Heart right ventricle (tissue), 16 donors: ENCODE measurements around the gene SPARC. TPM values are rescaled to one million over a fixed set of nuclear protein-coding genes. Genes with fewer than 3 reads are reported as not detected.

ENCODE experiments used
- ATAC-seq, 8 donors: fragments of 200-7000 bp; cut with Tn5 transposase; one replicate each; pipeline ENCODE4 v1.9.1; 2020; ENCODE audit warnings: mild to moderate bottlenecking in 8 of 8, moderate library complexity in 8 of 8, moderate number of reproducible peaks in 1 of 8
- DNase-seq, 2 donors: peaks; one replicate each; pipeline ENCODE4 v3.0.0-alpha.2; 2020
- H3K27ac ChIP-seq, 10 donors: fragments of 200-600 bp; sonication (generic) in 2 of 10; one replicate each; pipeline versions ENCODE4 v1.5.0 to v1.8.0; 2020 to 2022; ENCODE audit warnings: mild to moderate bottlenecking in 3 of 10
- H3K27me3 ChIP-seq, 7 donors: fragments of 200-600 bp; one replicate each; pipeline ENCODE4 v1.8.0; 2021 to 2022; ENCODE audit warnings: mild to moderate bottlenecking in 2 of 7
- H3K36me3 ChIP-seq, 9 donors: fragments of 200-600 bp; sonication (generic) in 1 of 9; one replicate each; pipeline versions ENCODE4 v1.5.0 to v1.8.0; 2020 to 2022; ENCODE audit warnings: mild to moderate bottlenecking in 2 of 9
- H3K4me1 ChIP-seq, 9 donors: fragments of 200-600 bp; sonication (generic) in 1 of 9; one replicate each; pipeline versions ENCODE4 v1.5.0 to v1.8.0; 2020 to 2022; ENCODE audit warnings: mild to moderate bottlenecking in 4 of 9
- H3K4me3 ChIP-seq, 10 donors: fragments of 200-600 bp; sonication (generic) in 2 of 10; one replicate each; pipeline versions ENCODE4 v1.5.0 to v1.8.0; 2020 to 2022; ENCODE audit warnings: mild to moderate bottlenecking in 7 of 10, moderate library complexity in 2 of 10
- H3K9me3 ChIP-seq, 11 donors: fragments of 200-600 bp in 10 of 11; sonication (generic) in 2 of 11; one replicate each; pipeline versions ENCODE4 v1.5.0 to v1.8.0; 2013 to 2022; ENCODE audit warnings: mild to moderate bottlenecking in 2 of 11, control low read depth in 1 of 11, moderate library complexity in 1 of 11
- WGBS, 2 donors: extraction: QIAGEN DNeasy Blood & Tissue Kit; methylation state at CpG; one replicate each; pipeline ENCODE4 v1.1.7; 2013; ENCODE audit warnings: inconsistent platforms in 1 of 2; 5-methylcytosine and 5-hydroxymethylcytosine counted together
- intact Hi-C, 10 donors: fragments of 100-400 bp; cut with DNase I; formaldehyde crosslinking; loops; one replicate each; pipeline versions ENCODE4 v1.11.1 to v1.14.2; 2022
- polyA plus RNA-seq, 2 donors: library from polyadenylated mRNA; stranded (reverse); fragments of 200-250 nt; gene quantifications; one replicate each; pipeline ENCODE4 v1.2.3, GENCODE V29; 2013
- total RNA-seq, 10 donors: library from RNA; stranded (reverse); fragmentation: NEBNext Ultra II Directional in 3 of 10; extraction: Animal tissue kit (Norgen Biotek cat#: 25700) in 3 of 10; gene quantifications; one replicate each; pipeline versions ENCODE4 v1.2.1 to v1.2.4, GENCODE V29; 2021 to 2023
- TF ChIP-seq, protein P1 (sequence below), 9 donors: fragments of 200-600 bp; sonication (generic) in 2 of 9; IDR thresholded peaks; one replicate each; pipeline versions ENCODE4 v1.5.0 to v1.8.0; 2021 to 2022; ENCODE audit warnings: antibody characterized with exemption in 9 of 9, mild to moderate bottlenecking in 5 of 9, moderate library complexity in 1 of 9
- donor health status: Arrhythmogenic right ventricular cardiomyopathy.
- donor health status: ischemic (EF 13 %, LVEDD 7.1; RV severe dilation, severe dysfunction).
- donor health status: healthy with polysubstance abuse.
- donor health status: DM: no; HTN: yes; CAD: no.
- donor health status: DM: no; HTN: no; CAD: no.
- donor health status: ischemic (EF 25% LVEDD 6.9; RV normal size, moderate dysfunction).
- donor health status: ischemic (EF 25% LVEDD 5.7; RV mildly dilated, moderate dysfunction).
- donor health status: healthy.
- donor health status: DM: yes; HTN: yes; CAD: no.
- donor health status: Ischemic cardiomyopathy.
- donor health status: ischemic (EF 35%, LVEDD 5.7; RV mildly dilated, moderate dysfunction).
- donor health status: nonischemic (EF 11% LVEDD 7.7; RV severe dilation, severe dysfunction).
- donor health status: DM: yes; HTN: yes; CAD: no.
- donor health status: PGD.
- donor health status: ischemic (EF 29% LVEDD 5.4; RV normal size, mild dysfunction).
- donor health status: nonischemic (EF 23%, LVEDD 6.1; RV moderate dilation, normal function).

SPARC gene
- total and polyA plus RNA-seq, 12 donors, result 144 to 1,135 (median 456) TPM

DNA sequence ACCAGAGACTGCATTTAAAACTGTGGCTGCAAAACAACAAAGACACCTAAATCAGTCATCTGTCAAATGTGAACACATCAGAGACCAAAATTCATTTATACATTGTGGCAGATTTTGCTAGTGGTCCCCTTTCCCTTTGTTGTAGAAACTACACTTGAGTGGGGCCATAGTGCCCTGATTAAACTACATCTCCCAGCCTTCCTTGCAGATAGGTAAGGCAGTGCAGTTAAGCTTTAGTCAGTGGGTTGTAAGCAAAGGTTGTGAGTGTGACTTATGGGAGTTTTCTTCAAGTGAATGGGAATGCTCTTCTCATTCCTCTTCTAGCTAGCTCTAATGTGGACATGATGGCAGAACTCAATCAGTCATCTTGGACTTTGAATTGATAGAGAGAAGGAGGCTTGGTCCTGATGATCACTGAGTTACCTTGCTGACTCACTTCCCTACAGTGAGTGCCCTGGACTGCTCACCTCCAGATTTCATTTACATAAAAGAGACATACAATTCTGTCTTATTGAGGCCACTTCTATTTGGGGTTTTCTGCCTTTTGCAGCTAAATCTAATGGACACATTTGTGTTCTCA is 35.2 kb upstream of the SPARC start:
- Histone ChIP-seq H3K4me3 (no peak overlapping the region), H3K4me1 (peaks cover 0 to 51% (median 6%) of the 10 kb centered on the region in 9 donors), H3K27ac (no peak overlapping the region), H3K9me3 (no peaks in the 10 kb centered on the region), H3K36me3 (no peaks in the 10 kb centered on the region), H3K27me3 (no peaks in the 10 kb centered on the region)
- intact Hi-C loops, result loop anchor here in 3 of 10 donors (2.0 to 5.0 kb wide), 2 partner anchors 59 to 65 kb away; no protein-coding TSS in a partner anchor
- no peak for DNase-seq
- TF ChIP-seq, protein P1, sequence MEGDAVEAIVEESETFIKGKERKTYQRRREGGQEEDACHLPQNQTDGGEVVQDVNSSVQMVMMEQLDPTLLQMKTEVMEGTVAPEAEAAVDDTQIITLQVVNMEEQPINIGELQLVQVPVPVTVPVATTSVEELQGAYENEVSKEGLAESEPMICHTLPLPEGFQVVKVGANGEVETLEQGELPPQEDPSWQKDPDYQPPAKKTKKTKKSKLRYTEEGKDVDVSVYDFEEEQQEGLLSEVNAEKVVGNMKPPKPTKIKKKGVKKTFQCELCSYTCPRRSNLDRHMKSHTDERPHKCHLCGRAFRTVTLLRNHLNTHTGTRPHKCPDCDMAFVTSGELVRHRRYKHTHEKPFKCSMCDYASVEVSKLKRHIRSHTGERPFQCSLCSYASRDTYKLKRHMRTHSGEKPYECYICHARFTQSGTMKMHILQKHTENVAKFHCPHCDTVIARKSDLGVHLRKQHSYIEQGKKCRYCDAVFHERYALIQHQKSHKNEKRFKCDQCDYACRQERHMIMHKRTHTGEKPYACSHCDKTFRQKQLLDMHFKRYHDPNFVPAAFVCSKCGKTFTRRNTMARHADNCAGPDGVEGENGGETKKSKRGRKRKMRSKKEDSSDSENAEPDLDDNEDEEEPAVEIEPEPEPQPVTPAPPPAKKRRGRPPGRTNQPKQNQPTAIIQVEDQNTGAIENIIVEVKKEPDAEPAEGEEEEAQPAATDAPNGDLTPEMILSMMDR (IDR thresholded peaks at IDR 0.05), result no peak
- ATAC-seq, result no peak

DNA sequence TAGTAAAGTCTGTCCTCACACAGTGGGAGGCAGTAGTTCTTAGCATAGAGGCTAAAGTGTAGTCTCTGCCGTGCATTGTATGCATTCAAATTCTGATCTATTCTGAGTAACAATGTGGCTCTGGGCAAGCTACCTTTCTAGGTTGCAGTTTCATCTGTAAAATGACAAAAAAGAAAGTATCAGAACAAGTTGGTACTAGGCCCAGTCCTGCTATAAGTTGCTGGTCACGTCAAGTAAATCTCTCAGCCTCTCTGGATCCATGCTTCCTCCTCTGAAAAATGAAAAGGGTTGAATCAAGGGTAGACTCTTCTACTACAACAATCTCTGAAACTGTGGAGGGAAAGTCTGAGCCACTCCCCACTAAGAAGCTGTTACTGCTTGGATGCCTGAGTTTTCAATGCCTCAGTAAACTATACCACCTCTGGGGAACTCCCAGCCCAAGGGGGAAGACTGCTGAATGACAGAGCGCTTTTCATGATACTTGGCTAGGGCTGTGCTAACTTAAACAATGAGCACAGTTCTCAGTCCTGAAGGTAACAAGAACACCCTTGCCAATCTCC is 34.5 kb upstream of the SPARC start:
- no peaks in the 10 kb centered on the region for H3K27me3 ChIP-seq
- ATAC-seq (no peak), DNase-seq (no peak)
- TF ChIP-seq, protein P1 (IDR thresholded peaks at IDR 0.05), result no peak
- H3K27ac ChIP-seq, result no peak overlapping the region
- no peak overlapping the region for H3K4me3 ChIP-seq
- H3K36me3 ChIP-seq, result no peaks in the 10 kb centered on the region
- H3K4me1 ChIP-seq, result peaks cover 0 to 51% (median 6%) of the 10 kb centered on the region in 9 donors
- intact Hi-C loops, result loop anchor here in 3 of 10 donors (2.0 to 5.0 kb wide), 2 partner anchors 58 to 64 kb away; no protein-coding TSS in a partner anchor
- 86 to 89% methylated on average over 3 of the region's 3 CpGs for WGBS, 2 donors
- no peaks in the 10 kb centered on the region for H3K9me3 ChIP-seq

DNA sequence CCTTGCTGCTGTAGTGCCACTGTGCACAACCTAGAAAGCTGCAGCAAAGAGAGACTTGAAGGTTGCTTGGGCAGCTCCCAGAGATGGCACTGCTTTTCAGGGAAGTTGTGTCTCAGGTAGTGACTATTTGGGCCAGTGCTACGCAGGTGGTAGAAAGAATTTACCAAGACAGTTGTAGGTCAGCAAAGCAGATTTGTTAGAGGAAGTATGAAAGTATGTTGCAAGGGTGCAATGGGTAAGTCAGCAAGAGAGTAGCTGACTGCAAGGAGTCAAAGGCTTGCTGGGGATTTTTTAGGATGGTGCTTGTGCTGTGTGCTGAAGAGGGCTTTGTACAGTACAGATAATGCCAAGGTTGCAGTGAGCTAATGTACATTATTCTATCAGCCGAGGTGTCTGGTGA is 33.5 kb upstream of the SPARC start:
- intact Hi-C loops, result loop anchor here in 4 of 10 donors (1.0 to 5.0 kb wide), 3 partner anchors 57 to 63 kb away; no protein-coding TSS in a partner anchor
- no peak overlapping the region for H3K4me3 ChIP-seq
- H3K27me3 ChIP-seq, result no peaks in the 10 kb centered on the region
- H3K36me3 ChIP-seq, result no peaks in the 10 kb centered on the region
- no peaks in the 10 kb centered on the region for H3K9me3 ChIP-seq
- ATAC-seq, result no peak
- peaks cover 0 to 51% (median 6%) of the 10 kb centered on the region in 9 donors for H3K4me1 ChIP-seq
- 91 to 93% methylated on average over 2 of the region's 2 CpGs for WGBS, 2 donors
- TF ChIP-seq, protein P1 (IDR thresholded peaks at IDR 0.05), result no peak
- DNase-seq, result no peak
- peak overlapping the region in 1 of 10 donors; percentile 79 for H3K27ac ChIP-seq

DNA sequence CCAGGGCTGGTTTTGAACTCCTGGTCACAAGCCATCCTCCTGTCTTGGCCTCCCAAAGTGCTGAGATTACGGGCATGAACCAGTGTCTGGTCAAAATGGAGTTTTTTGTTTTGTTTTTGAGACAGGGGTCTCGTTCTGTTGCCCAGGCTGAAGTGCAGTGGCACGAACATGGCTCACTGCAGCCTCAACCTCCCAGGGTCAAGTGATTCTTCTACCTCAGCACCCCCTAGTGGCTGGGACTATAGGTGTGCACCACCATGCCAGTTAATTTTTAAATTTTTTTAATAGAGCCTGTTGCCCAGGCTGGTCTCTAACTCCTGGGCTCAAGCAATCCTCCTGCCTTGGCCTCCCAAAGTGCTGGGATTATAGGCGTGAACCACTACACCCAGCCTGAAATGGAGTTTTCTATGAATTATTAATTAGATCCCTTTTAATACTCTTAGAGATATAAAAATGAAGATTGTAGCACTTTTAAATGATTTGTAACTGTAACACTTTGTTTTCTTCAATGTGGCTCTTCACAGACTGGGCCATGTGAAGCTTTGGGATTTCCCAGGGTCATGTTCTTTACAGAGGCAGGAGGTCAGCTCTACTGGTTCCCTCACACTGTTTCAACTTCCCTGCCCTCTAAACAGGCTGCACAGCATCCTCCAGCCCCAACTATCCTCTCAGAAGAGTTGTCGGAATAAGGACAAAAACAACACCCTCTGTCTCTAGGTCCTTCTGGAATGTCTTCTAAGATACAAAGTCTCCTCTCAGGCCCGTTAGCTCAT is 32.7 kb upstream of the SPARC start:
- TF ChIP-seq, protein P1 (IDR thresholded peaks at IDR 0.05), result peak; percentile 35 to 68 (median 63)
- H3K4me1 ChIP-seq, result peaks cover 0 to 51% (median 6%) of the 10 kb centered on the region in 9 donors
- H3K36me3 ChIP-seq, result no peaks in the 10 kb centered on the region
- H3K4me3 ChIP-seq, result no peak overlapping the region
- intact Hi-C loops, result loop anchor here in 3 of 10 donors (1.0 to 2.0 kb wide), 2 partner anchors 60 to 61 kb away; no protein-coding TSS in a partner anchor
- no peaks in the 10 kb centered on the region for H3K27me3 ChIP-seq
- H3K9me3 ChIP-seq, result no peaks in the 10 kb centered on the region
- peak; percentile 25 to 57 for DNase-seq
- peak overlapping the region in 7 of 10 donors; percentile 5 to 79 (median 59) for H3K27ac ChIP-seq
- ATAC-seq, result peak in 7 of 8 donors; percentile 50 to 73 (median 62)
- WGBS, 2 donors, result 82 to 91% methylated on average over 6 of the region's 6 CpGs
